HG03354 (cell line): ENCODE measurements around the gene SLC22A3.

Experiments used
- ATAC-seq: cut with Tn5 transposase; IDR thresholded peaks from one replicate; pipeline ENCODE4 v1.9.1; 2021; ENCODE audit warnings: mild to moderate bottlenecking; ENCODE audit not compliant: unreplicated experiment, poor library complexity, severe bottlenecking

Gene SLC22A3

DNA sequence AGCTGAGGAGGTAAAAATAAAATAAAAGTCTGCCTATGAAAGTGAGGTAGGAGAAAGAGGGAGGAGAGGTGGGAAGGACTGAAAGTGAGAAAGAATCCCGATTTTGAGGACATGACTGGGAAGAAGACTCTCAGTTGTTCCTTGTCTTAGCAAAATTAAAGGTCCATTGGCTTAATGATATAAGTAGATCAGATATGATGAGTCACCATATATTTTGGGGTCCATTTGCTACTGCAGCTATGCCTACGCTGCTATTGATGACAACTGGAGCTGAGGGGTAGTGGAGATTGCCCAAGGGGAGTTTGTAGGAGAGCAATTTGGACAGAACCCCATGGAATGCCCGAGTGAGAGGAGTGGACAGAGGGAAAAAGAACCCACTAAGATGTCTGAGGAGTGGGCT lies 15.1 kb upstream of the SLC22A3 start:
- ATAC-seq, result no peak

DNA sequence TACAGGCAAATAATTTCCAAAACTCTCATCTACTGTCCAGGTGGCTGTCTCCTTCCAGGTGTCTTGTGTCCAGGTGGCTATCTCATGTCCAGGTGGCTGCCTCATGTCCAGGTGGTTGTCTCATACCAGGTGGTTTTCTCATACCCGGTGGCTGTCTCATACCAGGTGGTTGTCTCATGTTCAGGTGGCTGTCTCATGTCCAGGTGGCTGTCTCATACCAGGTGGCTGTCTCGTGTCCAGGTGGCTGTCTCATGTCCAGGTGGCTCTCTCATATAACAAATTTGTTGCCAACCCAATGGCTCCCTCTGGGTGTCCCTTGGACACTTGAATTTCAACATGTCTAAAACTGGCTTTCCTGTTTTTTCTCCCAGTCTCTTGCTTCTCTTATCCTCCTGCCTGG lies 14.3 kb upstream of the SLC22A3 start:
- no peak for ATAC-seq

DNA sequence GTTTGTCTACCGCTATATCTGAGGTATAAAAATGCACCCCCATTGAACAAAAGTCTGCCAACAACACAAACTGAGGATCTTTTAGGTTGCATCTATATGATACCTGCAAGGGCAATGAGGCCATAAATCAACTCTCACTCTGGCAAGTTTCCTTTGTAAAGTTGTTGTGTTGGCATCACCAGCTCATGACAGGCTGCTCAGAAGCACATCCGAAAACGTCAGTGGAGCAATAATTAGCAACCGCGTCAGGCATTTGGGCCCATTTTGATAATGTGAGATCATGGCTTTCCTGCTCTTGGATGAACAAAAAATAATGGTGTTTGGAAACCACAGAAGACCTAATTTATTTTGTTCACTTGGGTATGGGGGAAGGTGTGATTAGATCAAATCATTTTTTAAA lies 12.0 kb upstream of the SLC22A3 start:
- no peak for ATAC-seq

- ATAC-seq, result no peak
These were observed 10.9 kb upstream of the SLC22A3 start for GRCh38 chr6:160337301-160337700.

GRCh38 chr6:160337991-160338390 lies 10.2 kb upstream of the SLC22A3 start:
- no peak for ATAC-seq

- ATAC-seq, result no peak
These were observed 5.0 kb upstream of the SLC22A3 start for GRCh38 chr6:160343144-160343543.

- no peak for ATAC-seq
These were observed 3.9 kb upstream of the SLC22A3 start for GRCh38 chr6:160344271-160344670.

DNA sequence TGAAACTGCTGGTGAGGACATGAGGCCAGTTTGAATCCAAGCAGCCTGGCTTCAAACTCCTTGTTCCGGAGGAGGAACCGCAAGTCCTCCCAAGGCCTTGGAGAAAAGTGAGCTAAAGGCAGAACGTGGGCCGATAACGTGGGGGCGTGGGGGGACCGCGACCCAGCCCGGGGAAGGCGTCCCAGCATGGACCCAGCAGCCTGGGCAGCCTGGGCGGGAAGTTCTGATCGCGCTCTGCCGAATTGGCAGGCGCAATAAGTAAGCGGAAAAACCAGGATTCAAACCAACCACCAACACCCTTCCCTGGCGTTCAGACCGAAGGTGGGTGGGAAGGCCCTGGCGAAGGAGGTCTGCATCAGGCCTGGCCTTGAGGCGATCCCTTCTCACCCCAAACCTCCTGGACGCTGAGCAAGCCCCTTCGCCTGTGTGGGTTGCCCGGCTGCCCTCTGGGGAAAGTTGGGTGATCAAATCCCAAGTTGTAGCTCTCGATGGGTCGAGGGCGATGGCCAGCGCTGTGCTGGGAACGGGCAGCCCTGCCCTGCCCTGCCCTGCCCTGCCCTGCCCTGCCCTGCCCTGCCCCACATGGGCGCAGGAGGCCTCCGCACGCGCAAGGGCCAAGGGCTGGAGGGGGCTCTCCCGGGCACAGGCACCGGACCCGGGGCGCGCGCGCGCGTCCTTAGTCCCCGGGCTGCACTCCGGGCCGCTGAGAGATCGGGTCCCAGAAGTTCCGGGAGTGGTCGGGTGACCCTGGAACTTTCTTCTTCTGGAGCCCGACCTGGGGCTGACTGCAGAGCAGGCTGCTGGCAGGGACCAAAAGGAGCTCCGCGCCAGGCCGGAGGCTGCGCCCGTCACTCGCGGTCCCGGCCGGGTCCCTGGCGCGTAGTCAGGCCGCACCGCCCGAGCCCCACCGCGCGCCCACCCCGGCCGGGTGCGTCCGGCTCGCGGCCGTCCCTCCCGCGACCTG lies 637 bp upstream of the SLC22A3 start:
- no peak for ATAC-seq

DNA sequence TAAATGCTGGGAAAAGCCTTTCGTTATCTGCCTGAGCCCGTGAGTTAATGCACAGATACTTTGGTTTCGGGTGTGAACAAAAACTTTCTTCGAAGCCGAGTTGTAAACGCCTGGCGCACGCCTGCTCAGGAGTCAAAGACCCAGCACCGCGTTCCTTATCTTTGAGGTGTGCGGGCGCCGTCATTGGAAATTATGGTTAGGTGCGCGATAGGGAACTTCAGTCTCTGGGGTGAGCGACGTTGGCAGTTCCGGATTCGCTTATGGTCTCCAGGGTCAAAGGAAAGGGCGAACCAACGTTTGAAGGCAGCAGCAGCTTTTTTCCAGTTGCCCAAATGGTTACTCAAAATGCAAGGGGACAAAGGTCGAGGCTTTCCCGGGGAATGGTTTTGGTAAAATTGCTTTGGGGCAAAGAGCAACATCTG lies 853 bp downstream of the SLC22A3 start:
- no peak for ATAC-seq

DNA sequence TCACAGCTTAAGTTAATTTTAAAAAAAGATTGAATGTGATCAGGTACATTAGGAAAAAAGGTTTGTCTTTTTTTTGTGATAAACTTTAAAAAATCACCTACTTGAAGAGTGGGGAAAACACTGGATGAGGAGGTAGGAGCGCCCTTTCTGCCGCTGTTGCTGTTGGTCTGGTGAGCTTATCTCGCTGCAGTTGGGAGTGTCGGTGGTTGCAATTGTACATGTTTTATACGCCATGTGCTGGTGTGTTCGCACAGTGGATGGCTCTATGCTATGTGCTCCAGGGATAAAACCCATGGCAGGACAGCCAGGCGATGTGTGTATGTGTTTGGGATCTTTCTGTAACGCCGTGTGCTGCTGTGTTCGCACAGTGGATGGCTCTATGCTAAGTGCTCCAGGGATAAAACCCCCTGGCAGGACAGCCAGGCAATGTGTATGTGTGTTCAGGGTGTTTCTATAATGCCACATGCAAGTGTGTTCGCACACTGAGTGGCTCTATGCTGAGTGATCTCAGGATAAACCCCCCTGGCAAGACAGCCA lies 1.7 kb downstream of the SLC22A3 start:
- ATAC-seq, result no peak

- no peak for ATAC-seq
These were observed 5.8 kb downstream of the SLC22A3 start for GRCh38 chr6:160353950-160354496.

DNA sequence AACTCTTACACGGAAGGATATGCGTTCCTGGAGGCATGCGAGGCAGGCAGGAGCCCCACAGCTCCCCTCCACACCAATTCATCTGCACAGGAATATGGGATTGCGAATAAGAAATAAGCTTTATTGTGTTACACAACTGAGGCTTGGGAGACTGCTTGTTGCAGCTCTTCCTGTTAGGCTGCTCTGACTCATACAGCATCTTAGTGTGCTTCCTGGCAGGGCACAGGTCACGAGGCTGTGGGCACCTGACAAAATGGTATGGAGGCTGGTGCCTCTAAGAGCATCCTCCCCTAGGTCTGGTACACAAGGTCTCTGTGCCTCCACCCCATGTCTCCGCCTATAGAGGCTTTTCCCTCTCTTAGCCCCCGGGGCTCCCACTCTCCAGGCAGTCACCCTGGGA lies 6.8 kb downstream of the SLC22A3 start:
- ATAC-seq, result no peak

- ATAC-seq, result no peak
These were observed 8.0 kb downstream of the SLC22A3 start for GRCh38 chr6:160356074-160356744.

DNA sequence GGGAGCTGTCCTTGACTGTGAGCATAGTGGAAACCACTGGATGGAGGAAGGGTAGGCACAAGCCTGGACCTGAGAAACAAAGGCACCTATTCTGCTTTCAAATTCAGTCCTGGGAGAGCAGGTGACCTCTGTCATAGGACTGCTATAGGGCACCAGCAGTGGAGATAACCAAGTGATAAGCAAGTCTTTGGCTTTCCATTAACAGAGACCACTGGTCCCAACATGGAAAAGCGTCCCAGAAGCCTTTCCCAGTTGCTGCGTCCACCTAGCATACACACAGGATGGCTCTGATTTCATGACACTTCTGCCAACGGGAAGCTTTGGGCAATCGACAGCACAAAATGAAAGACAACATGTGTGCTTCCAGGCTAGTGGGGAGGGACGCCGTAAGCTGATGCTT lies 8.9 kb downstream of the SLC22A3 start:
- no peak for ATAC-seq

DNA sequence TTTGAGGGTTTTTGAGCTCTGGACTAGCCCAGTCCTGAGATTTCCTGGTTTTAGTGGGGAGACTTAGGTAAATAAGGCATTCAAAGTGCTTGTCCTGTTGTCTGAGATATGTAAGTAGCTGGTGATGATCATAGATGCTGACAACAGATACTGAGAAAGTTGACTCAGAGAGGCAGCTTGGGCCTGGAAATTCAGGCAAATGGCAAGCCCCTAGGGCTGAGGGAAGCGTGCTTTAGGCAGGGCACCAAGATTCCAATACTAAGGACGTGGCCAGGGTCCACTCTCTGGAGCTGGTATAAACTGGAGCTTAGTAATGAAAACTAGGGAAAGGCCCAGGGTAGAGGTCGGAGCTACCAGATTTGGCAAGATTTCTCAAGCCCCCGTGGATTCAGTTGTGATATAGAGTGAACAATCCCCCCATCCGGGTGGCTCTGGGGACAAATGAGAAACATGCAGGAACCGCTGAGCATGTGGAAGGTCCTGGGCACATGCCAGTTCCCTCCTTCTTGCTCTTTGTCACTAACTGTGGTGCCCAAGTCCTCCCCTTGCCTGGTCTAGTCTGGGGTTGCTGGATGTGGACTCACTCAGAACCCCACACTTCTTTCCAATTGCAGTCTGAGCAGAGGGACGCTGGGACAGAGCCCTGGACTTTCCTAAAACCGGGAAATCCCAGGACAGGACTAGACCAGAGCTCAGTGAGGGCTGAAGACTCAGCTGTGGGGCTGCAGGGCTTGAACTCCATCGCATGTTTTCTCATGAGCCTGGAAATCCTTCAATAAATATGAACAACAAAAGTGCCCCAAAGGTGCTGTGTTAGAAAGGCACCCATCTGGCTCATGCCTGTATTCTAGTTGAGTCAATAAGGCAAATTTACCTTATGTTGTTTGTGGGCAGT lies 10.3 kb downstream of the SLC22A3 start:
- no peak for ATAC-seq

DNA sequence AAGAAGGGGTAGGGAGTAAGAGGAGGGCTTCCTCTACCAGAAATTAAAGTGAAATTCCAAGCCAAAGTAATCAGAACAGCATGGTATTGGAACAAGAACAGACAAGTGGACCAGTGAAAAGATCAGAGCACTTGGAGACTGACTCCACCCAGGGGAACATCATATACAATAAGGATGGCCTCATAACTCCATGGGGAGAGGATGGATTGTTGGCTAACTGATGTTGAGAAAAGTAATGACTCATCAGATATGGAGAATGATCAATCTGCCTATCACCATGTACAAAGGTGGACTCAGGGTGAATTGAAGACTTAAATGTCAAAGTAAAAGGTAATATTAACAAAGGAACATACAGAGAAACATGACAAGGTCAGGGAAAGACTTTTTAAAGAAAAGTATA lies 12.8 kb downstream of the SLC22A3 start:
- no peak for ATAC-seq

GRCh38 chr6:160362556-160362955 lies 14.4 kb downstream of the SLC22A3 start:
- no peak for ATAC-seq

DNA sequence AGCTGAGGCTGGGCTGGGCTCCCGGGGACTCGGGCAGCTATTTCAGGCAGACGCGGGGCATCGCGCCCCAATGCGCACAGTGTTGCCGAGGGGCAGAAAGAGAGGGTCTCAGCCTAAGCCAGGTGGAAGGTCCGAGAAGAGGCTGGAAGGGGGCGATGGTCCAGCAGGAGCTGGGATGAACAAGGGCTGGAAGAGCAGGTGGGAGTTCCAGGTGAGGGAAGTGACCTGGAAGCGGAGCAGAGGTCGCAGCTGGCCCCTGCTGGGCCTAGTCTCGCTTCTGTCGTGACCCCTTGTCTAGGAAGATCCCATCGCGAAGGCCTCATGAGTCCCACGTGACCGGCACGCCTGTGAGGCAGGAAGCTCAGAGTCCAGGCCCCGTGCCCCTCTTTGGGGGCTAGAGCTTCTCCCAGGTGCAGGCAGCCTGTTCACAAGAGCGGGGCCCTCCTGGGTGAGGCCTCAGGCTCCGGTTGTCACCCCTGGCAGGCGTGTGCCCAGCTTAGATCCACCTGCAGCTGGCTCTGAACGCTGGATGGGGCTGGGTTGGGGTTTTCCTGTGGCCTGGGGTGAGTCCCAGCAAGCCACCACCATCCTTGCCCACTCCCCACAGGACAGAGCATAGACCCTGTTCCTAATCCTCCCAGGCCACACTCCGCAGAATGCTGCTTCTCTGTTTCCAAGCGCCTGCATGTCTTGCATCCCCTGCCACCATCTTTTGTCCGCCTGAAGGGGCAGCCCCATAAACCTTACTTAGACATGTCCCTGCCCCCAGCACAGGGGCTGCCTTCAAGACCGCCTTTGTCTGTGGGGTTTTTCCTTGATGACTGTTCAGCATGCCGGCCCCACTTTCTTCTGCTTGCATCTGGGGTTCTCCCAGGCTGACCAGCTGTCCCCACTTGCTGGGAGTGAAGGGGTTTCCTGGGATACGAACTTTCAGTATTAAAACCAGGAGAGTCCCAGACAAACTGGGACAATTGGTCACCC lies 15.1 kb downstream of the SLC22A3 start:
- ATAC-seq, result no peak
